Activated T-cell treated with anti-CD3 and anti-CD28 coated beads, Interleukin-2, amount 50 U/mL, for 1 hour (primary cell): ENCODE data around the gene HINT1.
"Not testable (repeated sequence)": the region's sequence is repeated elsewhere in the genome, so short reads cannot be mapped to it uniquely, and the experiment has no call there.

Experiments
- DNase-seq: peaks from one replicate; pipeline ENCODE4 v3.0.0-alpha.2; 2020

HINT1 gene

DNA sequence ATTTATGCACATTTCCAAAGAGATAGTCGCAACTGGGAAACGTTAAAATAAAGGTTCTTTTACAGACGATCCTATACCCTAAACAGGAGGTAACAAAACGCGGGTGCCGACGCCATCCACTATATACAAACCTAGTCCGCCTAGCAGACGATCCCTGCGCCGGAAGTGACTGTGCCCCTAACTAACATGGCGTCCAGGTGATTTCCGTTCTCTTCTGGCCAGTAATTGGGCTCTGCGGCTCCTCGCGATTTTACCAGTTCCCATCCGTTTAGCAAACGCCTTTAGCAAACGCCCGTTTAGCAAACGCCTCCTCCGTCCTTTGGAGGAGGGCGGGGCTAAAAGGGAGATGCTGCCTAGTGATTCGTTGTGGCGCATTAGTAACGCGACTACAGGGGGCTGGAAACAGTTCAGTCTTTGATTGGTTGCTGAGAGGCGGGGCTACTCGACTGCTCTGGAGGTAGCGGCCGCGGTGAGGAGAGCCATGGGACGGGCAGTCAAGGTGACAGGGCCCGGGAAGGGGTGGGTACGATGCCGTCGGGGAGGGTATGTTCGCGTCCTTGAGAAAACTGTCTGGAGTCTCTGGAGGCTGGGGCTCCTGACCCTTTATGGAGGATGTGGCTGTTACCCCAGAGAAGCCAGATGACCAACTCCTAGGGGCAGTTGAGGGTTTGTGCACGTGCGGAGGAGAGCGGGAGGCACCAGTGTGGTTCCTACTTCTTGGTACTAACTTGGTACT lies 5.7 kb upstream of the HINT1 start, which contains the start of gene LYRM7:
Gene LYRM7, plus strand, starts transcription at position 405 of the 736 bp plus-strand sequence. Its CDS starts 77 bp downstream, at position 482.
- DNase-seq: peak; percentile 87

GRCh38 chr5:131169810-131170539 lies 4.9 kb upstream of the HINT1 start:
- DNase-seq: no peak

DNA sequence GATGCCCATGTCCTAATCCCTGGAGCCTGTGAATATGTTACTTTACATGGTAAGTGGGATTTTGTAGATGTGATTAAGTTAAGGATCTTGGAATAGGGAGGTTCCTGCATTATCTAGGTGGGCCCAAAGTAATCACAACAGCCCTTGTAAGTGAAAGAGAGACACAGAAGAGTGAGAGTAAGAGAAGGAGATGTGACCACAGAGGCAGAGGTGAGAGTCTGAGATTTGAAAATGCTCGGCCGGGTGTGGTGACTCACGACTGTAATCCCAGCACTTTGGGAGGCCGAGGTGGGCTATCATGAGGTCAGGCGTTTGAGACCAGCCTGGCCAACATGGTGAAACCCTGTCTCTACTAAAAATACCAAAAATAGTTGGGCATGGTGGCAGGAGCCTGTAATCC lies 2.6 kb upstream of the HINT1 start:
- no peak for DNase-seq

DNA sequence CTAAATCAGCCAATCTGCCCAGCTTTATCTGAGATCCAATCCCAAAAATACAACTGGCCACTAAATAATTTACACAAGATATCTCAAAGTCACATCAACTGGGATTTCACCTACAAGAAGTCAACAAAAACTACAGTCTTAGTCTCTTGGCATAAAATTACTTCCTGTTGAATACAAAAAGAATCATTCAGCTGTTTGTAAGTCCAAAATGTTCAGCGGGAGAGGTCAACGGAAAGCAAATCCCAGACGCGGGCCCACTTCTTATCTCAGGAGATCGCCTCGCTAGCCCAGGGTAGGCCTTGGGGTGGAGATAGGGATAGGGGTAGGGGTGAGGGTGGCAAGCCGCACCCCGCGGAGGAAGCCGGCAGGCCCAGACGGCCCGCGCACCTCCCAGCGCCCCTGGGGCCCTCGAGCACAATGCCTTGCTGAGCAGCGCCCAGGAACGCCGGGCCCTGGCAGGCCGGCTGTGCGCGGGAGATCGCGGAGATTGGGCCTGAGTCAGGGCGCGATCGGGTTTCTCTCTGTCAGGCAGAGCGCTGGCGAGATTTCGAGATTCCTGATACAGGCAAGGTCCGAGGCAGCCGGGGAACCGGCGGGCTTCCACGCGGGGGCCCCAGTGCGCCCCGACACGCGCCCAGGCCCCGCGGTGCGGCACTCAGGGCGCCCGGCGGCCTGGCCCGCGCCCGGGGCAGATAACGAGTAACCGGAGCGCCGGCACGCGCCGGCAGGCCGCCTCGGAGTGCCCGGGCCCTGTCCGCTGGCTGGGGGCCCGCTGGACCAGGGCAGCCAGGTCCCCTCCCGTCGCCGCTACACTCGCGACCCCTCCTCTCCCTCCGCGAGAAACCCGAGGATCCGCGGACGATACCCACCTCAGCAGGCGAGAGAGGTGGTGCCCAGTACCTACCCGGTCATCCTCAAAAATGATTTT lies 601 bp downstream of the HINT1 start:
- DNase-seq: peak; percentile 83

DNA sequence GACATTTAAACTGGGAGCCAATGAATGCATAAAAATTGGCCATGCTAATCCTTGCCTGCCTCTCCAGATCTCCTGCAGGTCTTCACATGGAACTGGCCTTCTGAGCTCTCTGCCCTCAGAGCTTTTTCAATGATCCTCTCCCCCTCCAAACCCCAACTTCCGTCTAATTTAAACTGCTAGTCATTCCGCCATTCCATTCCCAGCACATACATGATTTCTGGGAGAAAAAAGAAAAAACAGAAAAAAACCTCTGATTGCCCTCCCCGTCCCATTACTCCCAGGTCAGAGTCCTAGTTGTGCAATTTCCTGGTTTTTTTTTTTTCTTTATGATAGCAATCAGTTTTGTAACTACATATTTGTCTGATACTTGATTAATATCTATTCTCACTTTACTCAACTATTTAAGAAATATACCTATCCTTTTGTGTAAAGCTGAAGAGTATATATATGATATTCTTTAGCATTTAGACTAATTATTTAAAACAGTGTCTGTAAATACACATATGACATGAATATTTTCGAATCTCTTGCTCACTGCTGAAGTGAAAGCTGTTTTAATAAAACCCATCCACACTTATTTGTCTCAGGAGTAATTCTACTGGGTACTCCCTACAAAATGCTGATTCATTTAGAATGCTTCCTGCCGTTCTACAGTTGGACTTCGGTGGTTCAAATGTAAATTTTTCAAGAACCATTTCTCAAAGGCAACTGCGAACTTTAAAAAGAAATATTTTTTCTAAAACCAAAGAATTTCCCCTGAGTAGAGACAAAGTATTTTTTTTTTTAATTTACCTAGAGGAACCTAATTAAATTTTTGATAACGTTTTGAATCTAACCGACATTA lies 1.6 kb downstream of the HINT1 start:
- DNase-seq: no peak

DNA sequence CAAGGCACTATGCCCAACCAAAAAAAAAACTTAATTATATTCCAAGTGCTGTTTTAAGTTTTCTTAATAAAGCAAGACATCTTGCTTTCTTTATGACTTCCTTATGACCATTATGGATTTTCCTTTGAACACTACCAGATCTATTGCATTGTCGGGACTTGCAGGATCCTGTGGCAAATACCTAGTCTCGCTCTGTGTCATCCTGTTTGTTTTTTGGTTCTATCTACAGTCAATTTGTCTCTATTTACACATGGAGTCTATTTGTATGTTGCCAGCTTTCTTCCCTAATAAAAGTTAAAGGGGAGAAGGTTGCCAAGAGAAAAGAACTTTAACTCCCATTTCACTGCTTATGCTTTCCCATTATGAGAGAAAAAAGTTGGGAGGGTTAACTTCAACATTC lies 4.9 kb downstream of the HINT1 start:
- DNase-seq: no peak

- DNase-seq: no peak
Observed at GRCh38 chr5:131156957-131157356, 8.1 kb downstream of the HINT1 start.

GRCh38 chr5:131156385-131156784 lies 8.7 kb downstream of the HINT1 start:
- no peak for DNase-seq

DNA sequence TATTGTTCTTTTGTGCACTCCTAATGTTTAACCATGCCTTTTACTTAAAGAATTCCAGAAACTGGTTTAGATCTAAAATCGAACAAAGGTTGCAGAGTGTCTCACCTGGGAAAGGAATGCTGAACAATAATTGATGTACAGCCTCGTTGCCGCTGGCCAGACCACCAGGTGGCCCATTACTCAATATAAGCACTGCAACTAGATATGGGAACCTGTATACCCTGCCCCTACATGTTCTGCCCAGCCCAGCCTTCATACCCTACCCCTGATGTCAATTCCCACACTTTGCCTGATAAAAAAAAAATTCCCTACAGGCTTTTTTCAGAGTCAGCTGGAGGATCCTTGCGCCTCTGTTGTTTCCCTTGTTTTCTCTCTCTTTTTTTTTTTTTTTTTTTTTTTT lies 13.8 kb downstream of the HINT1 start:
- DNase-seq: no peak

- DNase-seq: no peak
Observed at GRCh38 chr5:131150408-131150807, 14.6 kb downstream of the HINT1 start.

DNA sequence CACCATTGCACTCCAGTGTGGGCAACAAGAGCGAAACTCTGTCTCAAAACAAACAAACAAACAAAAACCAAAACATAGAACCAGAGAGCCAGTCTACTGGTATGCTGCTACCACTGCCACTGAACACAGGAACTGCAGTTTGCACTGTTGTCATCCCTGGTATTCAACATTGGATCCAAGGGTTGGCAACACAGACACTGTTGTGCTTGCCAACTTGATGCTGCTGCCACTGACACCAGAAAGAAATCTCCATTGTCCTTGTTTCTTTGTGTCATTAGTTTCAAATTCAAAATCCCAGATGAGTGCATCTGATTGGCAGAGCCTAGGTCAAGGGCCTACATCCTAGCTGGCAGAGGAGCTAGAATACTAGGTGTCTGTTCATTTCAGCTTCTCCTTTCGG lies 16.2 kb downstream of the HINT1 start:
- DNase-seq: no peak

- DNase-seq: no peak
Observed at GRCh38 chr5:131147258-131147657, 17.8 kb downstream of the HINT1 start.

- no peak for DNase-seq
Observed at GRCh38 chr5:131142970-131143617, 22.0 kb downstream of the HINT1 start.

DNA sequence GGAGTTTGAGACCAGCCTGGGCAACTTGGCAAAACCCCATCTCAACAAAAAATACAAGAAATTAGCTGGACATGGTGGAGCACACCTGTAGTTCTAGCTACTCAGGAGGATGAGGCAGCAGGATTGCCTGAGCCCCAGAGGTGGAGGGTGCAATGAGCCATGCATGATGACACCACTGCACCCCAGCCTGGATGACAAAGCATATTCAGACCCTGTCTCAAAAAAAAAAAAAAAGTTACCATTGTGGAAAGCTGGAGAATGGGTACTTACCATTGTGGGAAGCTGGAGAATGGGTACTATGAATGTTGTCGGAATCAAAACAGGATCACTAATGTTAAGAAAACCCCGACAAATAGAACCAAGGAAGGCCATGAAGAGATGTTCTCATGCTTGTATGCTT lies 25.7 kb downstream of the HINT1 start:
- no peak for DNase-seq

GRCh38 chr5:131138406-131138805 lies 26.6 kb downstream of the HINT1 start:
- not testable (repeated sequence) for DNase-seq

DNA sequence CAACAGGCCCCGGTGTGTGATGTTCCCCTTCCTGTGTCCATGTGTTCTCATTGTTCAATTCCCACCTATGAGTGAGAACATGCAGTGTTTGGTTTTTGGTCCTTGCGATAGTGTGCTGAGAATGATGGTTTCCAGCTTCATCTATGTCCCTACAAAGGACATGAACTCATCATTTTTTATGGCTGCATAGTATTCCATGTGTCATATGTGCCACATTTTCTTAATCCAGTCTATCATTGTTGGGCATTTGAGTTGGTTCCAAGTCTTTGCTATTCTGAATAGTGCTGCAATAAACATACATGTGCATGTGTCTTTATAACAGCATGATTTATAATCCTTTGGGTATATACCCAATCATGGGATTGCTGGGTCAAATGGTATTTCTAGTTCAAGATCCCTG lies 32.0 kb downstream of the HINT1 start:
- not testable (repeated sequence) for DNase-seq

DNA sequence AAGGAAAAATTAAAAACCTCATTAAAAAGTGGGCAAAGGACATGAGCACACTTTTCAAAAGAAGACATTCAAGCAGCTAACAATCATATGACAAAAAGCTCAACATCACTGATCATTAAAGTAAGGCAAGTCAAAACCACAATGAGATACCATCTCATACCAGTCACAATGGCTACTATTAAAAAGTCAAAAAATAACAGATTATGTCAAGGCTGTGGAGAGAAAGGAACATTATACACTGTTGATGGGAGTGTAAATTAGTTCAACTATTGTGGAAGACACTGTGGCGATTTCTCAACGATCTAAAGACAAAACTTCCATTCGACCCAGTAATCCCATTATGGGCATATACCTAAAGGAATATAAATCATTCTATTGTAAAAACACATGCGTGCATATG lies 35.8 kb downstream of the HINT1 start:
- DNase-seq: no peak

DNA sequence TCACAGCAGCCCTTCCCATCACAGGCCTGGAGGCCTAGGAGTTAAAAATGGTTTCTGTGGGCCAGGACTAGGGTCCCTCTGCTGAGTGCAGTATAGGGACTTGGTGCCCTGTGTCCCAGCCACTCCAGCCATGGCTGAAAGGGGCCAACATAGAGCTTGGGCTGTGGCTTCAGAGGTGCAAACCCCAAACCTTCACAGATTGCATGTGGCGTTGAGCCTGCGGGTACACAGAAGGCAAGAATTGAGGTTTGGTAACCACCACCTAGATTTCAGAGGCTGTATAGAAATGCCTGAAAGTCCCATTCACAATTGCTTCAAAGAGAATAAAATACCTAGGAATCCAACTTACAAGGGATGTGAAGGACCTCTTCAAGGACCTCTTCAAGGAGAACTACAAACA lies 37.8 kb downstream of the HINT1 start:
- DNase-seq: not testable (repeated sequence)

DNA sequence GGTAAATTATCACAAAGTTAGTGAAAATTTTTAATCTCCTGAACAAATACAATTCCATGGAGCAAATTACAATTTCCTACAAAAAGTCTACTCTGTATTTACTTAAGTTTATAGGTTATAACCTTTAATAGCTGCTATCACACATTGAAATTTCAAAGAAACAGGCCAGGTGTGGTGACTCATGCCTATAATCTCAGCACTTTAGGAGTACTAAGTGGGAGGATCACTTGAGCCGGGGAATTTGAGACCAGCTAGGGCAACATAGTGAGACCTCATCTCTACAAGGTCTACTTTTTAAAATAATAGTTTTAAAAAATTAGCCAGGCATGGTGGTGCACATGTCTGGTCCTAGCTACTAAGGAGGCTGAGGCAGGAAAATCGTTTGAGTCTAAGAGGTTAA lies 50.3 kb downstream of the HINT1 start:
- DNase-seq: no peak

- DNase-seq: no peak
Observed at GRCh38 chr5:131112424-131112823, 52.6 kb downstream of the HINT1 start.

DNA sequence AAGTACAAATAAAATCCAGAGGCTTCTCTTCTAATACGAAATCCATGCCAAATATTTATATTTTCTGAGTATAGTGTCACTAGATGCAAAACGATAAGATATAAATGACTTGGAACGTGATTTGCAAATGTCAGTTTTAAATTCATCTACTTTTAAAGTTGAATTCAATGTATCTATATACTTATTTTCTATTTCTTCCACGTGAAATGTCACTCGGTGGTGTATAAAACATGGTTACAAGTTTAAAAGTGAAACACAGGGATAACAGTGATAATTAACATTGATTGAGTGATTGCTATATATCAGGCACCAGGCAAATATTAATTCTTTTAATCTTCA lies 54.8 kb downstream of the HINT1 start:
- no peak for DNase-seq
